ENCODE data around the gene TFCP2L1. TPM values are rescaled to one million over a fixed set of nuclear protein-coding genes. Genes with fewer than 3 reads are reported as not detected.

Gene TFCP2L1
- total RNA-seq, 4 donors from 2014 or later = 3.6 to 7.9 (median 5.9) TPM

GRCh38 chr2:121179467-121179866, 105.5 kb downstream of the TFCP2L1 start:
- TF ChIP-seq CTCF (IDR thresholded peaks at IDR 0.05; ENCODE audit: low read depth) = no peak

GRCh38 chr2:121178730-121179129, 106.3 kb downstream of the TFCP2L1 start:
- TF ChIP-seq CTCF (IDR thresholded peaks at IDR 0.05; ENCODE audit: low read depth) = no peak

GRCh38 chr2:121177896-121178295, 107.1 kb downstream of the TFCP2L1 start:
- no peak for TF ChIP-seq CTCF (IDR thresholded peaks at IDR 0.05; ENCODE audit: low read depth)

GRCh38 chr2:121175326-121175725, 109.7 kb downstream of the TFCP2L1 start:
- TF ChIP-seq CTCF (IDR thresholded peaks at IDR 0.05; ENCODE audit: low read depth) = no peak

- TF ChIP-seq CTCF (IDR thresholded peaks at IDR 0.05; ENCODE audit: low read depth) = no peak
These were observed 111.2 kb downstream of the TFCP2L1 start for GRCh38 chr2:121173806-121174205.

GRCh38 chr2:121173112-121173511, 111.9 kb downstream of the TFCP2L1 start:
- no peak for TF ChIP-seq CTCF (IDR thresholded peaks at IDR 0.05; ENCODE audit: low read depth)

- no peak for TF ChIP-seq CTCF (IDR thresholded peaks at IDR 0.05; ENCODE audit: low read depth)
These were observed 112.5 kb downstream of the TFCP2L1 start for GRCh38 chr2:121172456-121172855.
